ENCODE measurements around the gene PBX1. TPM values are rescaled to one million over a fixed set of nuclear protein-coding genes. Genes with fewer than 3 reads are reported as not detected.

Gene PBX1
- total RNA-seq, 1 experiment from 2014 or later = 102 TPM

- Mint-ChIP-seq H3K27ac (no peak overlapping the region), H3K27me3 (ENCODE audit: low read depth) (peaks cover 17% of the 10 kb centered on the region), H3K36me3 (no peaks in the 10 kb centered on the region), H3K4me3 (no peak overlapping the region), H3K9me3 (peaks cover 8% of the 10 kb centered on the region), H3K4me1 (peaks cover 14% of the 10 kb centered on the region)
- DNase-seq (ENCODE audit: low spot score) = no peak
- POLR2A ChIA-PET = no interaction called here
- no peak for ATAC-seq
- TF ChIP-seq, protein P1, sequence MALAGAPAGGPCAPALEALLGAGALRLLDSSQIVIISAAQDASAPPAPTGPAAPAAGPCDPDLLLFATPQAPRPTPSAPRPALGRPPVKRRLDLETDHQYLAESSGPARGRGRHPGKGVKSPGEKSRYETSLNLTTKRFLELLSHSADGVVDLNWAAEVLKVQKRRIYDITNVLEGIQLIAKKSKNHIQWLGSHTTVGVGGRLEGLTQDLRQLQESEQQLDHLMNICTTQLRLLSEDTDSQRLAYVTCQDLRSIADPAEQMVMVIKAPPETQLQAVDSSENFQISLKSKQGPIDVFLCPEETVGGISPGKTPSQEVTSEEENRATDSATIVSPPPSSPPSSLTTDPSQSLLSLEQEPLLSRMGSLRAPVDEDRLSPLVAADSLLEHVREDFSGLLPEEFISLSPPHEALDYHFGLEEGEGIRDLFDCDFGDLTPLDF (CRISPR knock-in tag; IDR thresholded peaks at IDR 0.05) = no peak
- no peak for TF ChIP-seq MAX (CRISPR knock-in tag; IDR thresholded peaks at IDR 0.05)
- CTCF ChIA-PET = interaction anchor here (0.8 kb wide), 1 partner anchor 34 kb away, joined by 3 read pairs; no protein-coding TSS in a partner anchor
These were observed 298.5 kb downstream of the PBX1 start for GRCh38 chr1:164857439-164857838.

DNA sequence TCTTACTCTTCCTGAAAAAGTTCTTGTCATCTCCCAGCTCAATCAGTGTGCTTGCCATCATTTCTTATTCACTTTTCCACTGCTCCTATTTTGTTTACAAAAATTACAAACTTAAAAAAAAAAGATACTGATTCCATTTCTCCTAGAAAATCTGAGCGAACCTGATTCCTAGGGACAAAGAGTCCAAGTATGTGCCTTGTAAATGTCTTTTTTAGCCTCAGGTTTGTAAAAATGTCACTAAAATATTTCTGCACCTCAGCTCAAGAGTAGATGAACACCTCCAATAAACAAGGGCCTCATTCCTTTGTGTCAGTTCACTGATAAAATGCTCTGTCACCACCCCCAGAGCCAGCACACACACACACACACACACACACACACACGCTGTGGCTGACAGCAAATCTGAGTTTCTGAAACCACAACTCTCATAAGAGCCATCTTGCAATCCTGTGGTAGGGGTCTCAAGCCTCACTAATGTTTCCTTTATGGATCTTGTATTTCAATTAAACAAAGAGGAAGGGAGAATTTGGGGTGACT lies 299.2 kb downstream of the PBX1 start:
- H3K4me1 Mint-ChIP-seq = peaks cover 19% of the 10 kb centered on the region
- peaks cover 6% of the 10 kb centered on the region for H3K9me3 Mint-ChIP-seq
- no peak for ATAC-seq
- no peak overlapping the region for H3K4me3 Mint-ChIP-seq
- H3K36me3 Mint-ChIP-seq = no peaks in the 10 kb centered on the region
- TF ChIP-seq ZBTB43 (CRISPR knock-in tag; IDR thresholded peaks at IDR 0.05) (no peak), NR2C2 (CRISPR knock-in tag; IDR thresholded peaks at IDR 0.05) (no peak), SMAD4 (CRISPR knock-in tag; IDR thresholded peaks at IDR 0.05) (no peak), ELF4 (CRISPR knock-in tag; IDR thresholded peaks at IDR 0.05; ENCODE audit: low read depth) (no peak)
- TF ChIP-seq, protein P2, sequence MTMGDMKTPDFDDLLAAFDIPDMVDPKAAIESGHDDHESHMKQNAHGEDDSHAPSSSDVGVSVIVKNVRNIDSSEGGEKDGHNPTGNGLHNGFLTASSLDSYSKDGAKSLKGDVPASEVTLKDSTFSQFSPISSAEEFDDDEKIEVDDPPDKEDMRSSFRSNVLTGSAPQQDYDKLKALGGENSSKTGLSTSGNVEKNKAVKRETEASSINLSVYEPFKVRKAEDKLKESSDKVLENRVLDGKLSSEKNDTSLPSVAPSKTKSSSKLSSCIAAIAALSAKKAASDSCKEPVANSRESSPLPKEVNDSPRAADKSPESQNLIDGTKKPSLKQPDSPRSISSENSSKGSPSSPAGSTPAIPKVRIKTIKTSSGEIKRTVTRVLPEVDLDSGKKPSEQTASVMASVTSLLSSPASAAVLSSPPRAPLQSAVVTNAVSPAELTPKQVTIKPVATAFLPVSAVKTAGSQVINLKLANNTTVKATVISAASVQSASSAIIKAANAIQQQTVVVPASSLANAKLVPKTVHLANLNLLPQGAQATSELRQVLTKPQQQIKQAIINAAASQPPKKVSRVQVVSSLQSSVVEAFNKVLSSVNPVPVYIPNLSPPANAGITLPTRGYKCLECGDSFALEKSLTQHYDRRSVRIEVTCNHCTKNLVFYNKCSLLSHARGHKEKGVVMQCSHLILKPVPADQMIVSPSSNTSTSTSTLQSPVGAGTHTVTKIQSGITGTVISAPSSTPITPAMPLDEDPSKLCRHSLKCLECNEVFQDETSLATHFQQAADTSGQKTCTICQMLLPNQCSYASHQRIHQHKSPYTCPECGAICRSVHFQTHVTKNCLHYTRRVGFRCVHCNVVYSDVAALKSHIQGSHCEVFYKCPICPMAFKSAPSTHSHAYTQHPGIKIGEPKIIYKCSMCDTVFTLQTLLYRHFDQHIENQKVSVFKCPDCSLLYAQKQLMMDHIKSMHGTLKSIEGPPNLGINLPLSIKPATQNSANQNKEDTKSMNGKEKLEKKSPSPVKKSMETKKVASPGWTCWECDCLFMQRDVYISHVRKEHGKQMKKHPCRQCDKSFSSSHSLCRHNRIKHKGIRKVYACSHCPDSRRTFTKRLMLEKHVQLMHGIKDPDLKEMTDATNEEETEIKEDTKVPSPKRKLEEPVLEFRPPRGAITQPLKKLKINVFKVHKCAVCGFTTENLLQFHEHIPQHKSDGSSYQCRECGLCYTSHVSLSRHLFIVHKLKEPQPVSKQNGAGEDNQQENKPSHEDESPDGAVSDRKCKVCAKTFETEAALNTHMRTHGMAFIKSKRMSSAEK (CRISPR knock-in tag; IDR thresholded peaks at IDR 0.05; ENCODE audit: borderline replicate concordance) = no peak
- DNase-seq (ENCODE audit: low spot score) = no peak
- no peak overlapping the region for H3K27ac Mint-ChIP-seq
- peaks cover 20% of the 10 kb centered on the region for H3K27me3 Mint-ChIP-seq (ENCODE audit: low read depth)
- CTCF ChIA-PET = interaction anchor here (0.8 kb wide), 1 partner anchor 34 kb away, joined by 3 read pairs; no protein-coding TSS in a partner anchor
- POLR2A ChIA-PET = no interaction called here

- DNase-seq (ENCODE audit: low spot score) (no peak), ATAC-seq (no peak)
- peaks cover 4% of the 10 kb centered on the region for H3K9me3 Mint-ChIP-seq
- CTCF ChIA-PET = no interaction called here
- TF ChIP-seq TP53 (CRISPR knock-in tag; IDR thresholded peaks at IDR 0.05) (no peak), ETV6 (CRISPR knock-in tag; IDR thresholded peaks at IDR 0.05) (no peak)
- TF ChIP-seq, protein P3, sequence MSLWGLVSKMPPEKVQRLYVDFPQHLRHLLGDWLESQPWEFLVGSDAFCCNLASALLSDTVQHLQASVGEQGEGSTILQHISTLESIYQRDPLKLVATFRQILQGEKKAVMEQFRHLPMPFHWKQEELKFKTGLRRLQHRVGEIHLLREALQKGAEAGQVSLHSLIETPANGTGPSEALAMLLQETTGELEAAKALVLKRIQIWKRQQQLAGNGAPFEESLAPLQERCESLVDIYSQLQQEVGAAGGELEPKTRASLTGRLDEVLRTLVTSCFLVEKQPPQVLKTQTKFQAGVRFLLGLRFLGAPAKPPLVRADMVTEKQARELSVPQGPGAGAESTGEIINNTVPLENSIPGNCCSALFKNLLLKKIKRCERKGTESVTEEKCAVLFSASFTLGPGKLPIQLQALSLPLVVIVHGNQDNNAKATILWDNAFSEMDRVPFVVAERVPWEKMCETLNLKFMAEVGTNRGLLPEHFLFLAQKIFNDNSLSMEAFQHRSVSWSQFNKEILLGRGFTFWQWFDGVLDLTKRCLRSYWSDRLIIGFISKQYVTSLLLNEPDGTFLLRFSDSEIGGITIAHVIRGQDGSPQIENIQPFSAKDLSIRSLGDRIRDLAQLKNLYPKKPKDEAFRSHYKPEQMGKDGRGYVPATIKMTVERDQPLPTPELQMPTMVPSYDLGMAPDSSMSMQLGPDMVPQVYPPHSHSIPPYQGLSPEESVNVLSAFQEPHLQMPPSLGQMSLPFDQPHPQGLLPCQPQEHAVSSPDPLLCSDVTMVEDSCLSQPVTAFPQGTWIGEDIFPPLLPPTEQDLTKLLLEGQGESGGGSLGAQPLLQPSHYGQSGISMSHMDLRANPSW (CRISPR knock-in tag; conservative IDR thresholded peaks at IDR 0.05; ENCODE audit: low read depth) = no peak
- TF ChIP-seq, protein P2 (CRISPR knock-in tag; IDR thresholded peaks at IDR 0.05; ENCODE audit: borderline replicate concordance) = no peak
- no peak overlapping the region for H3K4me3 Mint-ChIP-seq
- H3K4me1 Mint-ChIP-seq = peaks cover 6% of the 10 kb centered on the region
- H3K27me3 Mint-ChIP-seq (ENCODE audit: low read depth) = peaks cover 30% of the 10 kb centered on the region
- POLR2A ChIA-PET = no interaction called here
- no peaks in the 10 kb centered on the region for H3K36me3 Mint-ChIP-seq
- no peak overlapping the region for H3K27ac Mint-ChIP-seq
These were observed 302.6 kb downstream of the PBX1 start for GRCh38 chr1:164861632-164862031.
